GM19463 (cell line): ENCODE results near the gene VWC2.
"Not testable (repeated sequence)": the region's sequence is repeated elsewhere in the genome, so short reads cannot be mapped to it uniquely, and the experiment has no call there.

ENCODE experiments used
- ATAC-seq: cut with Tn5 transposase; IDR thresholded peaks from one replicate; pipeline ENCODE4 v1.9.1; 2021; ENCODE audit warnings: mild to moderate bottlenecking, moderate library complexity; ENCODE audit not compliant: unreplicated experiment

VWC2 gene

DNA sequence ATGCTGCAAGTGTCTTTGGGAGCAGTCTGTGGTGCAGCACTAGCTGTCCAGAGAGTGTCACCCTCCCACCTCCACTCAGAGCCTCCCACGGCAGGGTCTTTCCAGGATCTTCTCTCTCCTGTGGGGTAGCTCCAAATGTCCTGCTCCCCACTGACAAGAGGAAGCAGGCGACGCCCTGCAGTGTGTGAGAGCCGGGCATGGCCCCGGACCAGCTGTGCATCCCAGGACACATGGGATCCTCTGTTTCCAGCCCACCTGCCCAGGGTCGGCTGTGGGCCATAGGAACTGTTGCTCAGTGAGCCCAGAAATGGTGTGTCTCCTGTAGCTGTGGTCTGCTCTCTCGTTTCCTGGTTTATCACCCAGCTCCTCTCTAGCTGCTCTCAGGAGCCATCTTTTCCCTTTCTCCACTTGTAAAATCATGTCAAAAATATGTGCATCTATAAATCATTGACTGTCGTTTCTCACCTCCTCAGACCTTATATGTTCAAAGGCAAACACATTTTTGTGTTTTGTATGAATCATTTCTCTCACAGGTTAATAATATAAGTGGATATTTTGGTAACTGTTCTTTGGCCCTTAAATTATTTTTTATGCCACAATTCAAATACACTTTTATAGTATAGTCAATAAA is 74.9 kb downstream of the VWC2 start:
- ATAC-seq = no peak

DNA sequence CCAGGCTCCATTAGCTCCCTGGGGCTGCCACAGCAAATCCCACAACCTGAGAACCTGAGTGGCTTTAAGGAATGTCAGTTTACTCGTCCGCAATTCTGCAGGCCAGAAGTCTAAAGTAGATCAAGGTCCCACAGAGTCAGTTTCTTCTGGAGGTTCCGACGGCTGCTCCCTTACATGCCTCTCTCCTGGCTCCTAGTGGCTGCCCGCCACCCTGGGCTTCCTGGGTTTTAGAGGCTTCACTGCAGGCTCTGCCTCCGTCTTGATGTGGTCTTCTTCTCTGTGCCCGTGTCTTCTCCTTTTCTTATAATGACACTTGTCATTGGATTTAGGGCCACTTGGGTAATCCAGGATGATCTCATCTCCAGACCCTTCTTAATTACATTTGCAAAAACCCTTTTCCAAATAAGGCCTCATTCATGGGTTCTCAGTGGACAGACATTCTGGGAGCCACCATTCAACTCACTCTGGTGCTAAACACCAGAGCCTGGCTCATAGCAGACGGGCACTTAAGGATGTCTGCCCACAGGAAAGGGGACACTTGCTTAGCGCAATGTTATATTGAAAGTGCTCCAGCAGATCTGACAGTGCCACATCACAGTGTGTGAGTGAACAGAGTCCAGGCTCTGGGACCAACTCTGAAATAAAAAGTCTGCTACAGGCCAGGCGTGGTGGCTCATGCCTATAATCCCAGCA is 77.6 kb downstream of the VWC2 start:
- ATAC-seq = no peak

DNA sequence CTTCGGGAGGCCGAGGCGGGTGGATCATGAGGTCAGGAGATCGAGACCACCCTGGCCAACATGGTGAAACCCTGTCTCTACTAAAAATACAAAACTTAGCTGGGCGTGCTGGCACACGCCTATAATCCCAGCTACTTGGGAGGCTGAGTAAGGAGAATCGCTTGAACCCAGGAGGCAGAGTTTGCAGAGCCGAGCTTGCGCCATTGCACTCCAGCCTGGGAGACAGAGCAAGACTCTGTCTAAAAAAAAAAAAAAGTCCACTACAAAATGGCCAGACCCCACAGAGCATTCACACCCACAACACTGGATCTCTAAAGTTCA is 78.1 kb downstream of the VWC2 start:
- not testable (repeated sequence) for ATAC-seq

DNA sequence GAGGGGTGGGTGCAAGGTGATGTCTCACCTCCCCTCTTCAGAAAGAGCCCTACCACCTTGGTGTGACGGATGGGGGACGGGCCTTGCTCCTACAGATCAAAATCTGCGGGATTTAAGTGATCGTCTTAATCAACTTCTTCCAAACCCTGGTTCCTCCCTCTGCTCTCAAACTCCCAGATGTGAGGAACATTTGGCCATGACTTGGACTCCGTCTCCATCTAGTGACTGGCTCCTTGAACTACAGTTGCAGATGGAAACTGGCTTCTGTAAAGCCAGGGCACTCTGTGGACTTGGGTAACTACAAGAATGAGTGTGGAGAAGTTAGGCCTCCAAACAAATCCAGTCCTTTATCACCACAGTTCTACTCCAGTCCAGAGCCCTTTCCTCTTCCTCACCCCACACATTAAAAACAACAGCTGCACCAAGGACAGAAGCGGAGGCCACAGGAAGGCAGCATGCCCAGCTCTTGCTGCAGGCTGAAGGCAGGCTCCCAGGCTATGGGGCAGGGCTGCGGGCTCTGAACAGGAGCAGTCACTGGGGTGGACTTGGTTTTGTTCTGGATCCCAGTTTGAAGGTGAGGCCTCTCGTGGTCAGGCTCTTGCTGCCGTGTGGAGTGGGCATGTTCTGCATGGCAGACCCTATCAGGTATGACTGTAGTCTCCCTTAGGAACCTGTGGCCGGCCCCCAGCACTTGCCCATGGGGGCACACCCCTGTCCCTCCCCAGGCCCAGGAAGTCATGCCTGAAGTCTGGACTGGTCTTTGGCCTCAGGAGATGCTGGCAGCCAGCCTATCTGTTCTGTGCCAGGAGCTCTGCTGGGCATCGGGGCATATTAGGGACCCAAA is 79.4 kb downstream of the VWC2 start:
- ATAC-seq = peak; percentile 83

DNA sequence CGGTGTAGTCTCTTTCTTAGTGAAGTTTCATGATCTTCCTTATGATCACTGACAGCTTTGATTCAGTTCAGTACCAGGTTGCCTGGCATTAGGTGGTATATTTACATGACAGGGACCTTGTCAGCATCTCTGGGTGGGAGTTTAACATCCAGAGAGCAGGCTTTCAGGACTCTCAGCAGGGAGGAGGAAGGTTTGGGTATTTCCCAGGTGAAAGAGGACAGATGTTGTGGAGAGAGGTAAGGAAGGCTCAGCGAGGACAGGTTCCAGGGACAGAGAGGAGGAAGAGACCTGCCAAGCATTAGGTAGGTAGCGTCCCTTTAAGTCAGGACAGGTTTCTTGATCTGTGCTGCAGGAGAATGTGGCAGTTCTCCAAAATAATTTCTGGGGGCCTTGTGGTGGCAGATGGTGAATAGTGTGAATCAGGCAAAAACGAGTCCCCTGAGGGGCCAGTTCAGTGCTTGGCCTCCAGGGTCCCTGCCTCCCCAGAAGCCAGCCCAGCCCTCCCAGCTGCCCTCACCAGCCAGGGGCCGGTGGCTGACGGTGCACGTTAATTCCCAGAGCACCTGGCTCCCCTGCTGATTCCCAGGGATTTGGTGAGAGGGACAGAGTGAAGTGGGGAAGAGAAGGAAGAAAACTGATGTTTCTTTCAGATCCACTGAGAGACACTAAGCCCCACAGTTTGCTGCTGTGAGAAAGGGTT is 82.0 kb downstream of the VWC2 start:
- no peak for ATAC-seq

- no peak for ATAC-seq
Observed at GRCh38 chr7:49860293-49860692, 86.9 kb downstream of the VWC2 start.

GRCh38 chr7:49866076-49866735 is 92.8 kb downstream of the VWC2 start:
- ATAC-seq = no peak

GRCh38 chr7:49866910-49867309 is 93.5 kb downstream of the VWC2 start:
- no peak for ATAC-seq

DNA sequence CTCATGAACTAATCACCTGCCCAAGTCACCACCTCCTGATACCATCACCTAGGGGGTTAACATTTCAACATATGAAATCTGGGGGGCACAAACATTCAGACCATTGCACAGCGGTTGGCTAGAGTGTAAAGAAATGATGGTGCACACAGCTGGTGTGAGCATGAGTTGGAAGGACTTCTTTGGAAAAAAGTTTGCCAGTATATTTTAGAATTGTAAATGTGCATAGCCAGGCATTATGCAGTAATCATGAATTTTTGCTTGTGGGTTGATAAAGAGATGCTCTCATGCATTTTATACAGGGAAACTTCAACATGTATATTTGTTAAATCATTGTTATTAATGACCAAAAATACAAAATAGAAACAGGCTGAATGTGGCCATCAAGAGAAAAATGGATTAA is 100.0 kb downstream of the VWC2 start:
- no peak for ATAC-seq

- ATAC-seq = no peak
Observed at GRCh38 chr7:49875336-49875735, 101.9 kb downstream of the VWC2 start.

DNA sequence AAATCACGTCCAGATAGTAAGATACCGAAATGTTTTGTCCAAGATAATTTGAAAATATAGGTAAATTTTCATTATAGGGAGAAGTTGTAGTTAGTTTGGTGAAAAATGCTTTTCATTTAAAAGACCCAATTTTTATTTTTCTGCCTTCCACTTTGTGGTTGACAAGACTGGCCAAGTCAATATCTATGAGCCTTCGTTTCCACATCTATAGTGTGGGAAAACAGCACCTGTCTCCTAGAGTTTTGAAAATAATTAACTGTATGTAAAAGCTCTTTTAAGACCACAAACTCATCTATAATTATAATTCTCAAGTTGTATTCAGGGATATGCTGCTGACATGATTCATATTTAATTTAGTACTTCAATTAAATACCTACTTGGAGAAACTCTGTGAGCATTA is 102.8 kb downstream of the VWC2 start:
- ATAC-seq = no peak

DNA sequence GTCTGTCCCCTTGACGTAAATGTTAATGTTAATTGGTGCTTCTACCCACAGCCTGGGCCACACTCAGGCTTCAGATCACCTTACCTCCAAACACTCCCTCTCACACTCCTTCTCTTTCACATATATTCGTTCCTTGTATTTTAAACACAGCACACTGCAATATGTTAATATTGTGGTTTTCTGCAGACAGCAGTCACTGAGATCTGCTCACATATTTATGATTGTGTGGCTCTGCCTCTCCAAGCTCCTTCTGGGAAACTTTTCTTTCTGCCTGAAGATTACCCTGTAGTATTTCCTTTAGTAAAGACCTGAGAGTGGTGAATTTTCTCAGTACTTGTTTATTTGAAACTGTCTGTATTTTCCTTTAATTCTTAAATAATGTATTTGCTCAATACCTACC is 104.7 kb downstream of the VWC2 start:
- no peak for ATAC-seq

GRCh38 chr7:49878627-49879026 is 105.2 kb downstream of the VWC2 start:
- ATAC-seq = no peak

DNA sequence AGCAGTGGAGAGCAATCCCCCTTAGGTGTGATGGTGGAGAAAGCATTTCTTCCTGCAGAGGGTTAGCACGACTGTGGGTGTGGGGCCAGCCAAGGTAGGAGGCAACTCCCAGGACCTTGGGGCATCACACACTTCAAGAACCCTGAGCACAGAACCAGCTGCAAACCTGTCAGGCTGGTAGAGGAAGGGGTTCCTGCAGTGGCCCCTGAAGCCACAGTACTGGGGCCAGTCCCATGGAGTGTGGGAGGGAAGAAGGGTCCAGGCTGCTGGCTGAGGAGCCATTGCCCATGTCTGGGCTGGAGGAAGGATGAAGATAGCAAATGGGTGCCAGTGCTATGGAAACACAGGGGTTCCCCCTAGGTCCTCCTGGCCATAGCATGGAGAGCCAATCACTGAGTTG is 110.5 kb downstream of the VWC2 start:
- no peak for ATAC-seq

- peak; percentile 76 for ATAC-seq
Observed at GRCh38 chr7:49885593-49886285, 112.3 kb downstream of the VWC2 start.

DNA sequence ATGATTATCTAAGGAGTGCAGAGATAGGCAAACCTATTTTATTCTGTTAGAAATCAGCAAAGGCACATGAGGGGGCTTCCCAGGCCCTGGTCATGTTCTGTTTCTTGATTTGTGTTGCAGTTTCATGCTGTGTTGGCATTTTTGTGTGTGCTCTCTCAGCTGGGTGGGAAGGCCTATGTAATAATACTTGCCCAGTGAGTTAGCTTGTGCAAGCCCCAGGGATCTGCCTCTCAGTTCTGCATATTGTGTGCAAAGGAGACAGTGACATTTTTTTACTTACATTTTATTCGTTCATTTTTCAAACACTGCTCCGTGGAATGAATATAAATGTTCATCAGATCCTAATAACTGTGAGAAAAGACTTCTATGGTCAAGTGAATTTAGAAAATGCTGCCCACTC is 119.0 kb downstream of the VWC2 start:
- ATAC-seq = no peak

DNA sequence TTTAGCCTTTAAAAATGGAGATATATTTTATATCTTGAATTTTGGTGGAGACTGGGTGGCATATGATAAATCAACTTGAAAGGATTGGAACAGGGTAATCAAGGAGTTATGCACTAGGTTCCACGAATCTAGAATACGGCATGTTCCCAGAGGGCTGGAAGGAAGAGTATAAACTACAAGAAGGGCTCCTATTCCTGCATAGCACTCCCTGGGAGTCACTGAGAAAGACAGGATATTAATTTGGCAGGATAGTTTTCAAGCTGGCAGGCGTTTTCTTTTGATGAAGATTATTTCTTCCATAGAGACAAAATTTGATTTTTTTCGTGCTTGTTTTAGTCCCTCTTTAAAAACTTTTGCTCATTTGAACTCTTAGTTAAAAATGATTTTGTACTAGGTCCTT is 119.7 kb downstream of the VWC2 start:
- ATAC-seq = no peak

DNA sequence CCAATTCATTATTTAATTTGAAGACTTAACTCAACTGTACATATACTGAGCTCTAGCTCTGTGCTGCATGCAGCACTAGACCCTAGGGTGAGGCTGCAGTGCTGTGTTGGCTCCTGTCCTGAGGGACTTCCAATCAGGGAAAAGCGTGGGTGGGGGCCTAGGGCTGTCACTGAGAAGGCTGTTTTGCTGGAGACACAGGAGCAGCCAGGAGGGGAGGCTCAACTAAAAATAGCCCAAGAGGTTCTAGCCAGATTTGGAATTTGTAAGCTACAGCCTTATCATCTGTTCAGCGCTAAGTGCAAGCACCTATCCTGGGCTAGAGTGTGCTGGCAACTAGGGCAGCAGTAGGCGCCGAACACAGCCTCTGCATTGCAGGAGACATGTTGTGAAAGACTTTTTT is 121.1 kb downstream of the VWC2 start:
- ATAC-seq = no peak

DNA sequence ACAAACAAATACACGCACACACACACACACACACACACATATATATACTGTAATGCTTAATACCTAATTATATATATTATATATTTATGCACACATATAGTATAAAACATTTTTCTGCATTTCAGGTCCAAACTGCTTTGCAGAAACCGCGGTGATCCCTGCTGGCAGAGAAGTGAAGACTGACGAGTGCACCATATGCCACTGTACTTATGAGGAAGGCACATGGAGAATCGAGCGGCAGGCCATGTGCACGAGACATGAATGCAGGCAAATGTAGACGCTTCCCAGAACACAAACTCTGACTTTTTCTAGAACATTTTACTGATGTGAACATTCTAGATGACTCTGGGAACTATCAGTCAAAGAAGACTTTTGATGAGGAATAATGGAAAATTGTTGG is 138.5 kb downstream of the VWC2 start:
- no peak for ATAC-seq

DNA sequence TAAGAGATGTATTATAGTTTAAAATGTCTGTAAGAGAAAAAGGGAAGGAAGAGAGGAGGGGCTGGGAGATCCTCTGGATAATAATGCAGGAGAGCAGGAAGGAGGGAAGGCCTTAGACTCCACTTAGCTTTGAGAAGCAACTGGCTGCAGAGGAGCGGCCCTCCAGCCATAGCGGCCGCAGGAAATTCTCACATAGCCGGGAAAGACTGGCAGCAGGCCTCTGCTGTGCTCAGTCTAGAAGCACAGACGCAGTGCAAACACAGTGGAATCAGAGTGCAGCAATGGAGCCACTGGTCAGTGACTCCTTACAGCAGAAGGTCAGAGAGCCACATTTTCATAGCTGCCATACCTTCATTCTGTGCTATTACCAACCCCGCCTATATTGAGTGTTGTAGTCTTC is 153.3 kb downstream of the VWC2 start:
- ATAC-seq = no peak
